ENCODE measurements around the gene ZFYVE9. TPM values are rescaled to one million over a fixed set of nuclear protein-coding genes. Genes with fewer than 3 reads are reported as not detected.

Gene ZFYVE9
- total and polyA plus RNA-seq, 10 of the 15 experiments (the other 5 are each of a cell fraction or from before 2014, with no cell fraction given): 0.26 to 6.9 (median 2.3) TPM

Other genes starting within 250 kb of the ZFYVE9 start
- 0.22 and 0.28 TPM in 2 replicates for gene RAB3B, start 151.4 kb upstream of the ZFYVE9 start, total RNA-seq (2014; rRNA removed)
- 0.28 and 0.31 TPM in 2 replicates for gene RAB3B, start 151.4 kb upstream of the ZFYVE9 start, total RNA-seq (2014; rRNA removed; fragmentation: Illumina TruSeq; extraction: Trizol)
- gene RAB3B, start 151.4 kb upstream of the ZFYVE9 start, total RNA-seq (2021): 0.21 and 0.28 TPM in 2 replicates
- gene RAB3B, start 151.4 kb upstream of the ZFYVE9 start, polyA plus RNA-seq (2011; rRNA removed): 0.26 and 0.29 TPM in 2 replicates
- 0.32 and 0.35 TPM in 2 replicates for gene RAB3B, start 151.4 kb upstream of the ZFYVE9 start, polyA plus RNA-seq (2014; fragmentation: Illumina TruSeq; extraction: Trizol)
- gene RAB3B, start 151.4 kb upstream of the ZFYVE9 start, polyA plus RNA-seq (2014; fragmentation: Nextera tagmentation; extraction: Ambion mirVana): under 1 TPM; 0.05 to 0.11 TPM
- 0.20 and 0.24 TPM in 2 replicates for gene RAB3B, start 151.4 kb upstream of the ZFYVE9 start, polyA plus RNA-seq (2014; rRNA removed)
- gene RAB3B, start 151.4 kb upstream of the ZFYVE9 start, polyA plus RNA-seq (2016; fragmentation: Nextera tagmentation; extraction: Ambion mirVana): under 1 TPM; 0.09 to 0.13 TPM
- 14.8 and 17.2 TPM in 2 replicates for gene KTI12, start 108.3 kb upstream of the ZFYVE9 start, total RNA-seq (2014; rRNA removed)
- 7.3 and 7.8 TPM in 2 replicates for gene KTI12, start 108.3 kb upstream of the ZFYVE9 start, total RNA-seq (2014; rRNA removed; fragmentation: Illumina TruSeq; extraction: Trizol)
- gene KTI12, start 108.3 kb upstream of the ZFYVE9 start, total RNA-seq (2021): 18.5 and 20.4 TPM in 2 replicates
- 15.4 and 18.0 TPM in 2 replicates for gene KTI12, start 108.3 kb upstream of the ZFYVE9 start, polyA plus RNA-seq (2011; rRNA removed)
- gene KTI12, start 108.3 kb upstream of the ZFYVE9 start, polyA plus RNA-seq (2014; fragmentation: Illumina TruSeq; extraction: Trizol): 6.3 and 9.3 TPM in 2 replicates
- 1 to 10 TPM; 2.7 to 6.7 TPM for gene KTI12, start 108.3 kb upstream of the ZFYVE9 start, polyA plus RNA-seq (2014; fragmentation: Nextera tagmentation; extraction: Ambion mirVana)
- gene KTI12, start 108.3 kb upstream of the ZFYVE9 start, polyA plus RNA-seq (2014; rRNA removed): 22.1 and 22.9 TPM in 2 replicates
- 10 to 100 TPM; 25.7 to 32.4 TPM for gene KTI12, start 108.3 kb upstream of the ZFYVE9 start, polyA plus RNA-seq (2016; fragmentation: Nextera tagmentation; extraction: Ambion mirVana)
- gene TXNDC12, start 86.9 kb upstream of the ZFYVE9 start, total RNA-seq (2014; rRNA removed): 18.2 and 20.3 TPM in 2 replicates
- 12.5 and 14.6 TPM in 2 replicates for gene TXNDC12, start 86.9 kb upstream of the ZFYVE9 start, total RNA-seq (2014; rRNA removed; fragmentation: Illumina TruSeq; extraction: Trizol)
- 27.4 and 29.8 TPM in 2 replicates for gene TXNDC12, start 86.9 kb upstream of the ZFYVE9 start, total RNA-seq (2021)
- 29.9 and 35.5 TPM in 2 replicates for gene TXNDC12, start 86.9 kb upstream of the ZFYVE9 start, polyA plus RNA-seq (2011; rRNA removed)
- 13.2 and 14.2 TPM in 2 replicates for gene TXNDC12, start 86.9 kb upstream of the ZFYVE9 start, polyA plus RNA-seq (2014; fragmentation: Illumina TruSeq; extraction: Trizol)
- 10 to 100 TPM in 1 of 2 experiments, 1 to 10 TPM in 1; 6.7 to 16.6 TPM for gene TXNDC12, start 86.9 kb upstream of the ZFYVE9 start, polyA plus RNA-seq (2014; fragmentation: Nextera tagmentation; extraction: Ambion mirVana)
- gene TXNDC12, start 86.9 kb upstream of the ZFYVE9 start, polyA plus RNA-seq (2014; rRNA removed): 15.6 and 17.2 TPM in 2 replicates
- gene TXNDC12, start 86.9 kb upstream of the ZFYVE9 start, polyA plus RNA-seq (2016; fragmentation: Nextera tagmentation; extraction: Ambion mirVana): 10 to 100 TPM; 40.3 to 41.7 TPM
- gene BTF3L4, start 85.8 kb upstream of the ZFYVE9 start, total RNA-seq (2014; rRNA removed): 25.0 and 37.9 TPM in 2 replicates
- gene BTF3L4, start 85.8 kb upstream of the ZFYVE9 start, total RNA-seq (2014; rRNA removed; fragmentation: Illumina TruSeq; extraction: Trizol): 55.3 and 58.2 TPM in 2 replicates
- gene BTF3L4, start 85.8 kb upstream of the ZFYVE9 start, total RNA-seq (2021): 36.3 and 36.6 TPM in 2 replicates
- gene BTF3L4, start 85.8 kb upstream of the ZFYVE9 start, polyA plus RNA-seq (2011; rRNA removed): 73.6 and 119 TPM in 2 replicates
- gene BTF3L4, start 85.8 kb upstream of the ZFYVE9 start, polyA plus RNA-seq (2014; fragmentation: Illumina TruSeq; extraction: Trizol): 76.3 and 91.5 TPM in 2 replicates
- 10 to 100 TPM; 61.1 to 72.7 TPM for gene BTF3L4, start 85.8 kb upstream of the ZFYVE9 start, polyA plus RNA-seq (2014; fragmentation: Nextera tagmentation; extraction: Ambion mirVana)
- gene BTF3L4, start 85.8 kb upstream of the ZFYVE9 start, polyA plus RNA-seq (2014; rRNA removed): 39.9 and 48.8 TPM in 2 replicates
- gene BTF3L4, start 85.8 kb upstream of the ZFYVE9 start, polyA plus RNA-seq (2016; fragmentation: Nextera tagmentation; extraction: Ambion mirVana): 10 to 100 TPM; 72.4 to 76.9 TPM
- 20.2 and 21.1 TPM in 2 replicates for gene CC2D1B, start 224.1 kb downstream of the ZFYVE9 start, total RNA-seq (2014; rRNA removed)
- 11.7 and 13.9 TPM in 2 replicates for gene CC2D1B, start 224.1 kb downstream of the ZFYVE9 start, total RNA-seq (2014; rRNA removed; fragmentation: Illumina TruSeq; extraction: Trizol)
- gene CC2D1B, start 224.1 kb downstream of the ZFYVE9 start, total RNA-seq (2021): 25.1 and 29.4 TPM in 2 replicates
- gene CC2D1B, start 224.1 kb downstream of the ZFYVE9 start, polyA plus RNA-seq (2011; rRNA removed): 4.6 and 8.9 TPM in 2 replicates
- 14.4 and 15.2 TPM in 2 replicates for gene CC2D1B, start 224.1 kb downstream of the ZFYVE9 start, polyA plus RNA-seq (2014; fragmentation: Illumina TruSeq; extraction: Trizol)
- gene CC2D1B, start 224.1 kb downstream of the ZFYVE9 start, polyA plus RNA-seq (2014; fragmentation: Nextera tagmentation; extraction: Ambion mirVana): 1 to 10 TPM in 1 of 2 experiments, under 1 TPM in 1; 0.90 to 2.2 TPM
- gene CC2D1B, start 224.1 kb downstream of the ZFYVE9 start, polyA plus RNA-seq (2014; rRNA removed): 19.6 and 21.0 TPM in 2 replicates
- 10 to 100 TPM; 14.6 to 18.8 TPM for gene CC2D1B, start 224.1 kb downstream of the ZFYVE9 start, polyA plus RNA-seq (2016; fragmentation: Nextera tagmentation; extraction: Ambion mirVana)

Measured in GM12878 (cell line).